Erythroblast (primary cell): ENCODE data around the gene PTGES2.

ENCODE experiments used
- GATA1 ChIP-seq: IDR thresholded peaks from 2 replicates; pipeline ENCODE4 v1.6.1; 2011; ENCODE audit warnings: low read depth, mild to moderate bottlenecking, control low read depth, low read length, moderate library complexity
- POLR2A ChIP-seq: IDR thresholded peaks from 2 replicates; pipeline ENCODE4 v1.6.1; 2011; ENCODE audit warnings: mild to moderate bottlenecking, low read length

DNA sequence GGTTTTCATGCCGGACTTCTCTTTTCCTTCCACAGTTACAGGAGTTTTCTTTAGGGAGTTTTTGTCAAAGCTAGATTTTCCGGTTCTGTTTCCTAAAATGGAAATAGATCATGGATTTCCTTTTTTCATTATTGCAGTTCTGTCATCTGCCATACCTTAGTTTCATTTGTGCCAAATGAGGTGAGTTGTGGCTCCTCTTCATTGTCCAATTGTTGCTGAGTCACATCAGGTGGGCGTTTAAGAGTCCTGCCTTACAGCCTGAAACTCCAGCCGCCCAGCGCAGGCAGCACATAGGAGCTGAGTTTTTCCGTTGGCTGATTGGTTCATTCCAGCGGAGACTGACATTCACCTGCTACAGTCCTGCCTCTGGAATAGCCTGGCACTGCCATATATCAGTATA lies 45.4 kb downstream of the PTGES2 start:
- TF ChIP-seq POLR2A (no peak), GATA1 (no peak)
